Hepatic stellate cell (primary cell): ENCODE results near the gene LRRFIP1.

ENCODE experiments used
- DNase-seq: peaks from one replicate; pipeline ENCODE4 v3.0.0; 2011; ENCODE audit warnings: low spot score

Gene LRRFIP1

DNA sequence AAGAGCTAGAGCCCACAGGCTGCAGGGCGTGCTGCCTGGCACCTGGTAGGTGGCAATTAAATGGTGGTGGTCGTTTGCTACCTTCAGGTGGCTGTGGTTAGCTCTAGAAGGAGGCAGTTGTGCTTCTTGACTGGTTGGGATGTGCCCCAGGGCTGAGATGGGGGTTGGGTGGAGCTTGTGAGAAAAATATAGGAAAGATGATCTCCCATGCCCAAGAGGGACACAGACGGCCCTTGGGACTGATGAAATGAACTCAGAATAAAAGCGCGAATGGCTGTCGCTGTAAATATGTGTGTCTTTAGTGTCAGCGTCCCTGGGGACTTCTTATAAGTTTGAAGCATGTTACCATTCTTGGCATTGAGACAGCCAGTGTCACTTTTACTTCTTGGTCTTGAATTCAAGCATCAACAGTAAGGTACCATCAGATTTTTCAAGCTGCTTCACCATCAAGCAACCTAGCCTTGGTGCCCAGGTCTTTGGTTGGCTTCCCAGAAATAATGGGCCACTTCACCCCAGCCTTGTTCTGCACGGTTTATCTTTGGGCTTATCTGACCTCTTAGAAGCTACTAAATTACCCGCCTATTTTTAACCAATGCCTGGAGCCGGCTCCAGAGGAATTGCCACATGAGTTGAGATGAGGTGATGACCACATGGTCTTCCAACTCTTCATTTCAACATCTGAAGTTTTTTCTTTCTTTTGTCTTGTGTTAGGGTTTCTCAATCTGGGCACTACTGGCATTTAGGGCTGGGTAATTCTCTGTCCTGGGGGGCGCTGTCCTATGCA is 11.9 kb downstream of the LRRFIP1 start:
- DNase-seq: no peak

DNA sequence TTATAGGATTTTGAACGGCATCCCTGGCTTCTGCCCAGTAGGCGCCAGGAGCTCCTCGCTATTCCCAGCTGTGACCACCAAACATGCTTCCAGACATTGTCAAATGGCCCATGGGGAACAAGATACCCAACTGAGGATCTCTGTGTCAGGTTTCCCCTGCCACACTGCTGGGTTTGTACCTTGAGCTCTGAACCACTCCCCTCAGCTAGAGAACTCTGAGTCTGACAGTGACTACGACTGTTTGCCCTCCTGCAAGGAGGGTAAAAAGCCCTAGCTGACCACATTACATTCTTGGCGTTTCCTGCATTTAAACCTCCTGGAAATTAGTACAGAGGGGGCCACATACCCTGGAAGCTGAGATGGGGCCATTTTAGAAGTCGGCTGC is 12.4 kb downstream of the LRRFIP1 start:
- DNase-seq: no peak

DNA sequence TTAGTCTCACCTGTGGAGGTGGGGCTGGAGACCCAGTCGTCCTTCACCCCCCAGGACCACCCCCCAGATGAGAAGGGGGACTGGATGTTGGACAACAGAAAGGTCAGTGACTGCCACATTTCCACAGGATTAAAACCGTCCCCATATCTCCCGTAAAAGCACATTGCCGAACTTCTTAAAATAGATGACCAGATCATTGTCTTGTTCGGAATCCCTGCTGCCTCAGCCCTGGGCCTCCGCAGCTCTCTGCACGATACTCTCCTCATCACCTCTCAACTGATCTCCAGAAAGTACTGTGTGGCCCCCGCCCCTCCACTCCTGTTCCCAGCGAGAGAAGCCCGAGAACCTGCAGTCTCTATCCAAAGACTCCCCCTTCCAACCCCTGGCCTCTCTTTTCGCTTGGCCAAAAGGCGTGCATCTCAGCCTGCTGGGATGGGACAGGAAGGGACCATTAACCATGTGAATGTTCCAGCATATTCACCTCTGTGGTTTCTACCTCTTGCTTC is 13.2 kb downstream of the LRRFIP1 start:
- no peak for DNase-seq

DNA sequence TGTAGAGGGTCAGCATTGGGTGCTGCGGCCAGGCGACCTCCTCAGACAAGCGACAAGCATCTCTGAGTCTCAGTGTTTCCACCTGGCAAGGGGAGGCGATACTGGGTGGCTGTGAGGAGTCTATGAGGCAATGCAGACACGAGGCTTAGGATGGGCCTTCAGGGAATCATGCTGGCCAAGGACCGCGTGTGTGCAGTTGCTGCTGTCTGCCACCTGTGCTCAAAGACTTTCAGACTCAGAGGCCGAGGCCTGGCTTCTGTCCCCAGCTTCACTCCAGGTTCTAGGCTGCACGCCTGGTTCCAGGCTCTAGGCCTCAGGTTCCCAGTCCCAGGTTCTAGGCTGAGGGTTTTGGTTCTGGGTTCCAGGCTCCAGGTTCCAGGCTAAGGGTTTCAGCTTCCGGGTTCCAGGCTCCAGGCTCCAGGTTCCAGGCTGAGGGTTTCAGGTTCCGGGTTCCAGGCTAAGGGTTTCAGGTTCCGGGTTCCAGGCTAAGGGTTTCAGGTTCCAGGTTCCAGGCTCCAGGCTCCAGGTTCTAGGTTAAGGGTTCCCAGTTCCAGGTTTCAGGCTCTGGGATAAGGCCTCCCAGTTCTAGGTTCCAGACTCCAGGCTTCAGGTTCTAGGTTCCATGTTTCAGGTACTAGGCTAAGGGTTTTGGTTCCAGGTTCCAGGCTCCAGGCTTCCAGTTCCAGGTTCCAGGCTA is 14.8 kb downstream of the LRRFIP1 start:
- DNase-seq: no peak

DNA sequence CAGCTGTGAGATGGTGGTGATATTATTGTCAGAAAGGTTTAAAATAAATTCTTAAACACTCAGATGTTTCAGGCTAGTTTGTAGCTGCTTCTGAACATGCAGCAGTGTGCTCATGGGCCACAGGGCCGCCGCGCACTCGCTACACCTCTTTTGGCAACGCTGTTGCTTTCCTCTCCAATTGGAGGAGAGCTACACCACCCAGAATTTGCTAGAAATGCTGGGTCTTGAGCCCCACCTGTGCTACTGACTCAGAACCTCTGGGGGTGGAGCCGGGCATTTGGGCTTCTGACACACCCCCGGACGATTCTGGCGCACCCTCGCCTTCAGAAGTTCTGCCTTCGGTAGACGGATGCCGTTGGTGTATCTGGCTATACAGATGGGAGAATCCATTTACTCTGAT is 15.7 kb downstream of the LRRFIP1 start:
- DNase-seq: no peak

DNA sequence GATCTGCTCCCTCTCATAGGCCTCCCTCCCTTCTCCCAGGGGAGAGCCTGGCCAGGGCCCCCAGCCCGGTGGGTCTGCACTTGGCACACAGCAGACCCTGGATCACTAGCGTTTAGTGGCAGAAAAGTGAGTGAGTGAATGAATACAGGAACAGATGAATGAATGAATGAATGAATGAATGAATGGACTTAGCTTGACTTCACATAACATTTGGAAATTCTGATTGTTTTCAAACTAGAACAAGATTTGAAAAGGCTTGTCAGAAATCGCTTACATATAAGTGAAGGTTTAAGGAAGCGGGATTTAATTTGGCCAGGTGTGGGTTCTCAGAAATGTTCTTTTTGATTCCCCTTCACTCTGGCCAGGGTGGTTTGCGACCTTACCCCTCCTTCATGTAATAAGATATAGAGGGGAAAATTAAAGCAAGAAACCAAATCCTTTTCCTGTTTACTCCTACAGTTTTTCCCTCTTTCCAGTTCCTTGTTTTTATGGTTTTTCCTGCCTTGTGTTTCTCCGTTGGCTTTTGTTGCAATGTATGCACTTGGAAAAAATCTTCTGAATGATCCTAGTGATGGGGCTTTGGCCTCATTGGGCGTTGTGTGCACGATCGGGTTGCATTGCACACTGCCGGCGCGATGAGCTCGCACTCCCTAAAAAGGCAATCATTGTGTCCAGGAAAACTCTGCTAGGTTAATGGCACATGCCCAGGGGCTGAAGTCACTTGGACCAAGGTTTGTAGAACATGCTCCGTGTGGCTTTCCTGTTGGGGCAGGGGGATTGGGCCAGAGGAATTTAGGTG is 16.4 kb downstream of the LRRFIP1 start:
- no peak for DNase-seq

DNA sequence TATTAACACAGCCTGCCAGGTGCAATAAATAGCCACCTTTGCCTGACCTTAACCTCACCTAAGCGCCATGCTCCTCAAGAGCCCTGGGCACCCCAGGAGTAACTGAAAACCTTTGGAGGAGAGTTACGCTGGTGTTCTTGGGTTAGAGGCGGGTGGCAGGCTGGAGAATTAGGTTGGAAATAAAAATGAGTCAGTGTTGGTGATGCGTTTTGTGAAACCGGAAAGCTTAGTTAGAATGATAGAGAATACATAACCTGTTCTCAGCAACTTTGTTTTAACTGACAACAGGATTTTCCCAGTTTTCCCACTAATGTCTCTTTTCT is 17.0 kb downstream of the LRRFIP1 start:
- no peak for DNase-seq

DNA sequence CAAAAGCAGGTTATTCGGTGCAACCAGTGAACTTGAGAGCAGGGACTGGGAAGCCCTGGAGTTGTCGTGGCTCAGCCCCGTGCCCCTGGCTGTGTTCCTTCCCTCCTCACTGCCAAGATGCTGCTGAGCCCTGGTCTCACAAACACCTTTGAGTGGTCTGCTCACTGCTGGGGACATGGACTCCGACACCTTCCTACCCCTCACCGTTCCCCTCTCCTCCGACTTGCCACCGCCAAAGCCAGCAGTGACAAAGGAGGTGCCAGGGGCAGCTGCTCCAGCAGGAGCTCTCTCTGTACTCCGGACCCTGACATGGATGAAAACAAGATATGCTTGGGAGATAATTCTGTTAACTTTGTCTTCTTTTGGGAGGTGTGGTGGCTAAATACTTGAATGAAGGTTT is 17.9 kb downstream of the LRRFIP1 start:
- no peak for DNase-seq

DNA sequence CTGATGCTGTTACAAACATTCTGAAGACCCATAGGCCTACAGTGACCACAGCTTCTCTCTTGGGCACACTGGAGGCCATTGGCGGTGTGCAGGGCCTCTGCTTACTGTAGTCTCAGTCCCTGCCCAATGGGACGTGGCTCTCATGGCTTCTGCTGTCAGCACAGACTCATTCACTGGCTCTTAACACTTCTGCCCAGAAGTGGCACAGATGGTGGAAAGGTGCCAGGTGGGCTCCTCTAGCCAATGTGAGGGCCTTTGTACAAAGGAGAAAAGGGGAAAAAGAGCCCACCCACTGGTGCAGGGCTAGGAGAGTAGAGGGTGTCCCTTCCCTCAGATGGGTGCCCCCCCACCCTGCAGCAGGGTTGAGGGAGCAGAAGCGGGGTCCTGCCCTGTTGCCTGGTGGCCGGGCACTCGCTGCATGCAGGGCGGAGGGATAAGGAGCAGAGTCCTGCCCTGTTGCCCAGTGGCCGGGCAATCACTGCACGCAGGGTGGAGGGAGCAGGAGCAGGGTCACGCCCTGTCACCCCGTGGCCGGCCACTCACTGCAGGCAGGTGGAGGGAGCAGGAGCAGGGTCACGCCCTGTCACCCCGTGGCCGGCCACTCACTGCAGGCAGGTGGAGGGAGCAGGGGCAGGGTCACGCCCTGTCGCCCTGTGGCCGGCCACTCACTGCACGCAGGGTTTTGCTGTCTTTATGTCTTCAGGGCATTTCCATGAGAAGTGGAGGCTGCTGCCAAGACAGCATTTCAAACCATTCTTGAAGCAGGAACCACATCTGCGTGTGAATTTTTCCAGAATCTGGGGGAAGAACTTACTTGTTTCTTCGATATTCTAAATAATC is 20.0 kb downstream of the LRRFIP1 start:
- no peak for DNase-seq

DNA sequence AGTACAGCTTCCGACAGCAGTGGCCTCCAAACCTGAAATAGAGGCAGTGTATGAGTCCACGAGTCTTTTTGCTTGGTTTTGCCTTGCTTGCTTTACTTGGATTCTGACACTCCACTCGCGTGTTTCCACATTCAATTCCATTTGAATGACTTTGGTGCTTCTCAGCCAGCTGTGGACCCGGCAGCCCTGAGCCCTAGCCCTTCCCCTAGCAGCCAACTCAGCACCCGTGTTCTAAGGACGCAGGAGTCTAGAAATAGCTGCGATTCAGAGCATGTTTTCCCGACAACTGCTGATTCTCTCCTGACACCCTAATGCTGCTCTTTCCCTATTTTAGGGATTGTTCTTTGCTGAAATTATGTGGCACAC is 20.6 kb downstream of the LRRFIP1 start:
- DNase-seq: no peak

DNA sequence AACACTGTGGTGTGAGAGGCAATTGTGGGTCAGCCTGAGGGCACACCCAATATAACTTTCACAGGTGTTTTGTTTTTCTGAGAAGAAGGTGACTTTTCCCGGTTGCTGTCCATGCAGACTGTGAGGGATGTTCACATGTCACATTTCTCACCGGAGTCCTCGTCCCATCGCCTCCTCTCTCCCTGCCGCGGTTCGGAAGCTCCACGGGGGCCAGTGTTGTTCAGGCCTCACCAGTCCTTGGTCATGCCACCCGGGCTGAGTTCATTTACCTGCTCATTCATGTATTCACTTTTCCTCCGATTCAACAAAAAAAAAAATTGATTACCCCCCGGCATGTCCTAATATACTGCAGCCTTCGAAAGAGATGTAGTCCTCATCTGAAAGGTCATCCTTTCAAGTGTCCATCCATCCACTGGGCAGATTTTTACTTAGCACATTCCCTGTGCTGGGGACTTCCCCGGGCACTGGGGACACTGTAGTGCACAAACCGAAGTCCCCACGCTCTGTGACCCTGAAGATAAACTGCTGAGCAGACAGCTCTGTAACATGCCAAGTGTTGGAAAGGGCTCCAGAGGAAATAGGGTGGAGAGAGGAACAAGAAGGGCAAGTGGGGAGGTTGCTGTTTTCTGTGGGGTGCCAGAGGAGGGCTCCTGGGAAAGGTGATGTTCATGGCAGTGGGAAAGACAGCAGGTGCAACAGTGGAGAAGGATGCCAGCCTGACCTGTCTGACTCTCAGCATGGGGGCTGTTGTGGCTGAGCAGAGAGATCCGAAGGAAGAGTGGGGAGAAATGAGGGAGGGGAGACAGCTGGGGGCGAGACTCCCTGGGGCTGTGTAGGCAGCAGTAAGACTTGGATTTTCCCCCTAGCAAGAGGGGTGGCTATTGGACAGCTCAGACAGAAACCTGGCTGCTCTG is 22.4 kb downstream of the LRRFIP1 start:
- DNase-seq: no peak

DNA sequence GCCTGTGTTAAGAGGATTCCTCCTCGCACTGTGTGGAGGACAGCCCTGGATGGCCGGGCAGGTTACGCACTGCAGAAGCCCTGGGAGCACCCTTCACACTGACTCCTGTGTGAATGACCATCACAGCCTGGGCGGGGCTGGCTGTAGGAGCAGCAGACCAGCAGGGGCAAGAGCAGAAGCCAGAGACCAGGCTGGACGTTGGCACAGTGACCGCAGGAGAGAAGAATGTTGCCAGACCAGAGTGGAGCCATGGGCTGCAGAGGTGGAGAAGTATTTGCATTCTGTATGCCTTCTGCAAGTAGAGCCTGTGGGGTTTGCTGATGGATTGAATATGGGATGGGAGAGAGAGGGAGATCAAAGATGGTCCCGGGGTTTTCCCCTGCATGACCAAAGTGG is 23.1 kb downstream of the LRRFIP1 start:
- DNase-seq: no peak

DNA sequence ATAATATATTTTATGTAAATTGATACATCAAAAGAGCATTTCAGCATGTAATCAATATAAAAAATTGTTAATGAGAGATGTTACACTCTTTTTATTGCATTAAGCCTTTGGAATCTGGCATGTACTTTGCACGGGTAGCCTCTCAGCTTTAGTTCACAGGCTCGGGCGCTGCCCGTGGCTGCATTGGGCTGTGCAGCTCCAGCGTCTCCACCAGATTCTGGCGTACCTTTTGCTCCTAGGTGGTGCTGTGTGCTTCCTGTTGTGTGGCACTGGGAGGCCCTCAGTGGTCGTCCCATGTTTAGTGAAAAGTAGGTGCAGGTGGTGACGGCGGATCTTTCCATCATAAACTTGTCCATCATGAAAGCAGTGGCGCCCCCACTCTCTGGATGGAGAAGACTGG is 24.4 kb downstream of the LRRFIP1 start:
- no peak for DNase-seq

DNA sequence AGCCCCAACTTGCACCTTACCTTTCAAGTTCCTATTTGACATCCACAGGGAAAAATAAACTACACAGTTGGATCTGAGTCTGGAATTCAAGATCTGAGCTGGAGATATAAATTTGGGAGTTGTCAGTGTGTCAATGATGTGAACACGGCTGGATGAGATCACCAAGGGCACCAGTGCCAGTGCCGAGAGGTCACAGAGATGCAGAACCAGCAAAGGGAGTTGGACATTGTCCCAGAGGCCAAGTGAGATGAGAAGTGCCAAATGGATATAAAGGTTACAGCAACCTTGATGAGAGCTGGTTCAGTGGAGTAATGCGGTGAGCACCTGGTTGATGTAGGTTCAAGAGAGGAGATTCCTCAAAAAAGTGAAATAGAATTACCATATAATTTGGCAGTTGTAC is 24.8 kb downstream of the LRRFIP1 start:
- no peak for DNase-seq

DNA sequence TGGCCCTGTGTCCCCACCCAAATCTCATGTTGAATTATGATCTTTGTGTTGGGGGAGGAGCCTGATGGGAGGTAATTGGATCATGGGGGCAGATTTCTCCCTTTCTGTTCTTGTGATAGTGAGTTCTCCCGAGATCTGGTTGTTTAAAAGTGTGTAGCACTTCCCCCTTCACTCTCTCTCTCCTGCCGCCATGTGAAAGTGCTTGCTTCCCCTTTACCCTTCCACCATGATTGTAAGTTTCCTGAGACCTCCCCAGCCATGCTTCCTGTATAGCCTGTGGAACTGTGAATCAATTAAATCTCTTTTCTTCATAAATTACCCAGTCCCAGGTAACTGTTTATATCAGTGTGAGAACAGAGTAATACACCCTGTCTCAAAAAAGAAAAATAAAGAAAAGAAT is 25.5 kb downstream of the LRRFIP1 start:
- no peak for DNase-seq

DNA sequence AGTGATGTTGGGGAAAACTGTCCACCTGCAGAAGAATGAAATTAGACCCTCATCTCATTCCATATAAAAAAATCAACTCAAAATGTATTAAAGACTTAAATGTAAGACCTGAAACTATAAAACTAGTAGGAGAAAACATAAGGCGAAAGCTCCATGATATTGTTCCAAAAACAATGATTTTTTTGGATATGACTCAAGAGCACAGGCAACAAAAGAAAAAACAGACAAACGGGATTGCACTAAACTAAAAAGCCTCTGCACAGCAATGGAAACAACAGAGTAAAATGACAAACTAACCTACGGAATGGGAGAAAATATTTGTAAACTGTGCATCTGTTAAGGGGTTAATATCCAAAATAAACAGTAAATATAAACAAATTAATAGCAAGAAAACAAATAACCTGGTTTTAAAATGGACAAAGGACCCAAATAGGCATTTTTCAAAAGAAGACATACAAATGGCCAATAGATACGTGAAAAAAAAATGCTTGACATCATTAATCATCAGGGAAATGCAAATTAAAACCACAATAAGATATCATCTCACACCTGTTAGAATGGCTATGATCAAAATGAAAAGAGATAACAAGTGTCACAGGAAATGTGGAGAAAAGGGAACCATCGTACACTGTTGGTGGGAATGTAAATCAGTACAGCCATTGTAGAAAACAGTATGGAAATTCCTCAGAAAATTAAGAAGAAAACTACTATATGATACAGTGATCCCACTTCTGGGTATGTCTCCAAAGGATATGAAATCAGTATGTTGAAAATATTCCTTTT is 26.6 kb downstream of the LRRFIP1 start:
- no peak for DNase-seq

DNA sequence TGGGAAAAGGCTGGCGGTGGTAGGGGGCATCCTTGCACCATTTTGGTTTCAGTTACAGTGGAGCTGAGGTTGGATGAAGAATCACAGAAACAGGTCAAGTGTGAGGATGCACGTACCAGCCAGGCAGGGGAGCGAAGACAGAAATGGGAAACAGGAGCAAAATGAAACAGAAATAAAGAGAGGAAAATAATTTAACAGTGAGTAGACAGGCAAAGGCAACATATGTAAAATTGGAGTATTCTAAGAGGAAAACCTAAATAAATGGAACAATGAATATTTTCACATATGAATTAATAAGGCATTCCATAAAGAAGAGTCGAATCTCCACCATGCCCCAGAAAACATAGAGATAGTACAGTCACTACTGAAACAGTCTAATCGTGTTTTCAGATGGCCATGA is 29.7 kb downstream of the LRRFIP1 start:
- no peak for DNase-seq

DNA sequence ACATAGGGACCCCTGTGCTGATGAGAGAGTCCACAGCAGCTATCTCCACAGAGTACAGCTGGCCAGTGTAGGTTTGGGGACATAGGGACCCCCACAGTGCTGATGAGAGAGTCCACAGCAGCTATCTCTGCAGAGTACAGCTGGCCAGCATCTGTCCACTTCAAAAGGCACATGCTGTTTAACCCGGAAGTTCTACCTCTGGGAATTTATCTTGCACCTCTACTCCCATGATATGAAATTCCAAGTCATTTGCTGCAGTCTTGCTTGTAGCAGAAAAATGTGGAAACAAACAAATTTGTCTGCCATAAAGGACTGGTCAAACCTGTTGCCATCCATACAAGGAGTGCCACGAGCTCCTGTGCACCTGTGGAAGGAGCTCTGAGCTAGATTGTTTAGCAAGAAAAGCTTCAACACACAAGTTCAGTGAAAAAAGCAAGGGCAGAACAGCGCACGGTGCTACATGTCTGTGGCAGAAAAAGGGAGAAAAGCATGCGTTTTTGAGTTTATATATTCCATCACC is 33.1 kb downstream of the LRRFIP1 start:
- DNase-seq: no peak

DNA sequence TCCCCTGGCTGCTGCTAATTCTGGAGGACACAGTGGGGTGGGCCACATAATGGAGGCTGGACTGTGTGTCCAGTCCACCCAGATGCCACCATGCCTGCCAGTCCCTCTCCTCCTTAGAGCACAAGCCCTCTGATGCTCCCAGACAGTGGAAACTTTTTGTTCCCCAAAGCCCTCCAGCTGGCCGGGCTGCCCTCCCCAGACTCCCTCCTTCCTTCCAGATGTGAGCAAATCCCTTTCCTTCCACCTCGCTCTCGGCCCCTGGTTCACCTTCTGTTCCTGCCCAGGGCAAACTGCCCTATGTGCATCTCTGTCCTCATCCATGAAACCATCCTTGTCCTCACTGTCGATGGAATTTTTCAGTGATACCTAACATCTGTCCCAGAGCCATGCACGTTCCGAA is 33.9 kb downstream of the LRRFIP1 start:
- DNase-seq: no peak

DNA sequence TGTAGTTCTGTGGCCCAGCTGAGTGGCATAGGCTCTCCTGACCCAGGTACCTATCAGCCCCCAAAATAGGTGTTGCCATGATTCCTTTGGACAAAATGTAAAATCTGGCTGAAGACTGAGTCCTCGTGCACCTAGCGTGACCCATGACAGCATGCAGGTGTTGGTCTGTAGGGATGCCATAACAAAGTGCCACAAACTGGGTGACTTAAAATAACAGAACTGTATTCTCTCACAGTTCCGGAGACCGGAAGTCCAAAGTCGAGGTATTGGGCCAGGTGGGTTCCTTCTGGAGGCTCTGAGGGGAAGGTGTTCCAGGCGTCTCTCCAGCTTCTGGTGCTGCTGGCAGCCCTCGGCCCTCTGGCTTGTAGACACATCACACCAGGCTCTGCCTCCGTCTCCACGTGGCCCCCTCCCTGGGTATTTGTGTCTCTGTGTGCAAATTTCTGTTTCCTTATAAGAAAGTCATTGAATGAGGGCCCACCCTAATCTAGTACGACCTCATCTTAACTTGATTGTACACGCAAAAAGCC is 34.5 kb downstream of the LRRFIP1 start:
- DNase-seq: no peak
